GM19397 (cell line): Measurements from ENCODE around the gene MAX.
"Not testable (repeated sequence)": the region's sequence is repeated elsewhere in the genome, so short reads cannot be mapped to it uniquely, and the experiment has no call there.

Experiments
- ATAC-seq: cut with Tn5 transposase; IDR thresholded peaks from one replicate; pipeline ENCODE4 v1.9.1; 2021; ENCODE audit warnings: mild to moderate bottlenecking, moderate library complexity; ENCODE audit not compliant: unreplicated experiment

MAX gene

DNA sequence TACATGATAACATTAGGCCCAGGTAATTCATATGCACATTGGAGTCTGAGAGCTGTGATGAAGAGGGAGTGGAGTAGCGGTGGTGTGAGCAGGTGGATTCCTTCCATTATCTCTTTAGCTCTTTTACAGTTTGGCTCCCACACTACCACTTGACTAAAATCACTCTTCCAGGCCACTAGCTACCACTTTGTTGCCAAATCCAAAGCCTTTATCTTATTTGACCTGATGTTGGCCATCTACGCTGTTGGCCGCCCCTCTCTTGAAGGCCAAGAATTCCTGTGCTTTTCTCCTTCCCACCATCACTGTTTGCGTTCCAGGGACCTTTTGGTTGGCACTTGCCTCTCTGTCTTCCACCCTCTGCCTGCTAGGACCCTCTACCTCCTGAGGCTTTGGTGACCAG lies 4.0 kb upstream of the MAX start:
- no peak for ATAC-seq

DNA sequence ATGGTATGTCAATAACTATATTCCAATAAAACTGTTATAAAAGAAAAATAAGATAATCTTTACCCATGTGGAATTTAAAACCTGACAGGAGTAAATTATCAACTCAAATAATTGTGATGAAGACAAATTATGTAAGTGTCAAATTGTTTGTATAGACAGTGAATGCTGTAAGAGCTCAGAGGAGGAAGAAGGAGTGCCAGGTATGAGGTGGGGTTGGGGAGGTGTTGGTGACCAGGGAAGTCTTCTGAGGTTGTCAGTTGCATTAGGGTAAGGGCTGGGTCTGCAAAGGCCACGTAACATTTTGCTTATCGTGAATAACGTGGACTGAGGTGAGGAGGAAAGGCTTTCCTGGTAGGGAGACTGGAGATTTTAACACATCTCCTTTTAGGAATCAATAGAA lies 2.5 kb upstream of the MAX start:
- no peak for ATAC-seq

DNA sequence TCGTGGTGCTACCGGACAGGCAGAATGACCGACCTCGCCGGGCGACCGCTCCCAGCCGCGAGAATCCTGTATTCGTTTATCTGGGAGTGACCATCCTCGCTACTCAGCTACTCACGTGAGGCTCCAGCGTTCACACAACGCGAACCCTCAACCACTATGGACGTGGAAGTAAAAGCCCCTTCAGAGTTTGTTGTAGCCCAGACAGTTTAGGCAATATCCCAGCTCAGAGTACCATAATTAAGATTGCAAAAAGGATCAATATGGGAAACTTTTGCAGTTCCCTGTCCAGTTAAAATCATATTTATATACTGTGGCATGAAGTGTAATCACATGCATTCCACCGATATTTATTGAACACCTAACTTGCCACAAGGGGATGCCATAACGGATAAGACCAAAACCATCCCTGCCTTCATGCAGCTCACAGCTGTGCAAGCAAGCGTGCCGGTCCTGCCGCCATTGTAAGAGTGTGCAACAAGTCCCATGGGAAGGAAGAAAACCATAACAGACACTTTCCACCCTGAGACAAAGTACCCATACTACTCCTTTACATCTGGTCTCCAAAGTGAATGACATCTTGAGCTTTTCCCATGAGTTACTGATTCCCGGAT lies 938 bp upstream of the MAX start:
- ATAC-seq, result no peak

DNA sequence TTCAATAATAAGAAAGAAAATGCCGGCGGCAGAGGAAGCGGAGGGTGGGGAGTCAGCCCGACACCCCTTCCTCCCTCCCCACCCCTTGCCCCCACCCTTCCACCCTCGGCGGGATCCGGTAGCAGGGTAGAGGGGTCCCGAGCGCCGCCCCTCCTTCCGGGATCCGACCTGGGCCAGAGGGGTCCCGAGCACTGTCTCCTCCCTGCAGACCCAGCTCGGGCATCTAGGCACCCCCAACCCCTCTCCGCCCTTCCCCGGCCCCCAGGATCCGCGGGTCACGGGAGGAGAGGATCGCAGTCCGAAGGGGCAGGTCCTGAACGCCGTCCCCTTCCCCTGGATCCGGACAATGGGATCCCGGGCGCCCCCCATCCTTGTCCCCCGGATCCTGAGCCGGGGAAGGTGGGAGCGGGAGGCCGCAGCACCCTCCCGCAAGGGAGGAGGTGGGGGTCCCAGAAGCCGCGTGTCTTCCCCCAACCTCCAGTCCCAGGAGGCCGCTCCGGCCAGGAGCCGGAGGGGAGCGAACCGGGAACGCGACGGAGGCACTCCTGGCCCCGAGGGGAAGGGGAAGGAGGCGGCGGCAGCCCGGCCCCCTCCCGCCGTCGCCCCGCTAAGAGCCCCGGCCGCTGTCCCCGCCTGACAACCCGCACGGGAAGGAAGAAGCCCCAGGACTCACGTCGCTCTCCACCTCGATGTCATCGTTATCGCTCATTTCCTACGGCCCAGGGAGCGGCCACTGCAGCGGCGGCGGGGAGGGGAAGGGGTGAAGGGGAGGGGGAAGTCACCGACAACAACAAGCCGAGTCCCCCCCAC lies 481 bp downstream of the MAX start:
- ATAC-seq, result no peak

DNA sequence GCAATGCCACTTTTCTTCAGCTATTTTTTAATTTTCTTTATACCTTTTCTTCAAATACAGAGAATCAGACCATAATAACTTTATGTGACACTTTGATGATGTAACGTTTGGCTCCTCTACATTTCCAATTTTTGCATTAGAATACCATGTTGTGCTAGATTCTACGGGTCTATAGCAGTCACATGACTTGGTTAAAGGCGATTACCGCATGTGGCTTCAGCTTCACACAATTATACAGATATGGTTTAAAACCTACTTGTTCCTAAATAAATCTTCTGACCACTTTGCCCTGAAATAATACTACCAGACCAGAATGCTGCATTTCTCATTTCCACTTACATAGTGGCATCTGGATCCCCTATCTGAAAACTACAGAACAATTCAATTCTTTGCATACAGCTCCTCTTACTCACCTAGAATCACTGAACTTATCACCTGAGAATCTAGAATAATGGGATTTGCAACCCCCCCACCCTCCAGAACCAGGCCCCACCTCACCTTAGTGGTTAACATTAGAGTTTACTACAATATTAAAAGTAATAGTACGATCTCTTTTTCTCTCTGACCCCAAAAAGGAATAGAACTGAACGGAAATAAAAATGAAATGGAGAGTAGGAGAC lies 1.3 kb downstream of the MAX start:
- ATAC-seq, result no peak

DNA sequence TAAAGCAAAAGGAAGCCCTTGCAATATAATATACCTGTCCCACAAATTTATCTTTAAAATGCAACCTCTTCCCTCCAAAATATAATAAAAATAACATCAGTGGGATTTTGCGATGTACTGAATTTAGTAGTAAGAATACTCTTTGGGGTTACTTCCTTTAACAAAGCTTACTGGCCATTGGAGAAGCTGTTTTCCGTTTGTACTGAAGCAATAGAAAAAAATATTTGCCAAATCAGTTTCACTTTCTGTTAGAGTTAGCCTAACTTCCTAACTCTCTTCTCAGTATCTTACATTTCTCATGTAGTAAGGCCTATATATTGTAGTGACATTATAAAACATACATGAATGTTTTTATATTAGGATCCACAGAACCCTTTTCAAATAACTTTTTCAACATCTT lies 3.7 kb downstream of the MAX start:
- ATAC-seq, result no peak

DNA sequence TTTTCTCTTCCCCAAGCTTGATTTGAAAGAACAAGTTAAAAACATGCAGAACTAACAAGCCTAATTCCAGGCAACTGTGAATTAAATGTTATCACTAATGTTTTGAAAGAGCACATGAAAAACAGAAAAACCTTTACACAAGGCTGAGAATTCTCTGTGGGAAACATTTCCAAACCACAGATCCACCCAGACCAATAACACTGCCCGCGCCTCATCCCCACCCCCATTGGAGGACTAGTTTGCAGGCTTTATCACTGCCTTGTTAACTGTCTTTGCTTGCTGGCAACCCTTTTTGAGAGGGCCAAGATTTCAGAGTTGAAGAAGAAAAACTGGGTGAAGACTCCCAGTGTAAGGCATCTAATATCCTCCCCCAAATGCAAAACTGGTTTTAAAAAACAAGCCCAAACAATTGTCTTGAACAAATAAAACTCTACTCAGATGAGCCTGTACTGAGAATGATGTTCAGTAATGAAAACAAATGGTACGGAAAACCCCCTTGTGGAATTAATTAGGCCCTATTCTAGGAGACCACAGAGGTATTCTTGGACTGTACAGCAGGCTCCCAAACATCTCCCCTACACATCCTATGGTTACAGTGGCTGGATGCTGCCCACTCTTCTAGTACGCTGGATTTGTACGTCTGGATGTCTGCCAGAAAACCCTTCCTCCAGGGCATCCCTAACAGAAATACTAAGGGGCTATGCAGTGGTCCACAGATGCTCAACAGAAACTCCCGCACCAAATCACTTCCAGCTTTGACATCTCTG lies 5.8 kb downstream of the MAX start:
- no peak for ATAC-seq

DNA sequence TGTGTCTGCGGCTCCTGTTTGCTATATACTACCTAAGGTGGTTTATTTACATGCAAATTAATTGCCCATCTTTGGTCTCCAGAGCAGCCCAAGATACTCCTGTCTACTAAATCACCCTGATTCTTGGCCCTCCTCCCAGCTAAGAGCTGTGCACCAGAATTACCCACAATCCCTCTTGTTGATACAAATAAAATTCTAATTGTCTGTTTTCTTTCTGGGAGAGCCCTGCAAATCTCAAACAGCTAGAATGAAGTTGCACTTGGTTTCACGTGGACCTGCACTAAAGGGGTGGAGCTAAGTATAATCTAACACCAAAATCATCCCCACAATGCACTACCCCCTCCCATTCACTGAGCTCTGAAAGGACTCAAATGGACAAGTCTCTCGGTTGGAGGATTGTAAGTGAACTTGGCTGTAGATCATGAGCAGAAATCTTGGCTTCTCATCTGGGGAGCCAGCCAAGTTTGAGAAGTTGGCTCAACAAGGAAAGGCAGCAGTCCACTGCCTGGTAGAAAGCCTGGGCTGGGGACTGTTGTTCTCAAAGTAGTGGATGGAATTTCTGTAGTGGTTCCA lies 6.6 kb downstream of the MAX start:
- ATAC-seq, result no peak

DNA sequence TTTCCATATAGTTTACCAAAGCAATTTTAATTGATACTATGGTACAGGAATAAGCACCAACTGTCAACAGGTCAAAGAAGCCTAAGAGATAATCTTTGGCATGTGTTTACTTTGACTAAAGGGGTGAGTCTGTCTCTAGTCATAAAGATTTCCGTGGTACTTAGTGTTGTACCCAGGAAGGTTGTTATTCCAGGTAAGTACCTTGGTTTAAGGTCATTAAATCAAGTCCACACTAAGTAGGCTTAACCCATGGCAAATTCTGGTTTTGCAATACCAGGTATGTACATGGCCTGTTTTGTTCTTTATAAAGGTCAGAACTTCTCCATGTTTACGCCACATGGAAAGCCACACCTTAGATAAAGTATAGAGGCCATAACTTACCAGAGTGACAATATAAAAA lies 10.0 kb downstream of the MAX start:
- no peak for ATAC-seq

DNA sequence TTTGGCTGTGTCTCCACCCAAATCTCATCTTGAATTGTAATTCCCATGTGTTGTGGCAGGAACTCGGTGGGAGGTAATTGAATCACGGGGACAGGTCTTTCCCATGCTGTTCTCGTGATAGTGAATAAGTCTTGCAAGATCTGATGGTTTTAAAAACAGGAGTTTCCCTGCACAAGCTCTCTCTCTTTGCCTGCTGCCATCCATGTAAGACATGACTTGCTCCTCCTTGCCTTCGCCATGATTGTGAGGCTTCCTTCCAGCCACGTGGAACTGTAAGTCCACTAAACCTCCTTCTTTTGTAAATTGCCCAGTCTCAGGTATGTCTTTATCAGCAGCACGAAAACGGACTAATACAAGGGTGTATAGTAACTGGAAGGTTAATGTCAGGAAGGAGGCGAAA lies 14.5 kb downstream of the MAX start:
- ATAC-seq, result not testable (repeated sequence)

DNA sequence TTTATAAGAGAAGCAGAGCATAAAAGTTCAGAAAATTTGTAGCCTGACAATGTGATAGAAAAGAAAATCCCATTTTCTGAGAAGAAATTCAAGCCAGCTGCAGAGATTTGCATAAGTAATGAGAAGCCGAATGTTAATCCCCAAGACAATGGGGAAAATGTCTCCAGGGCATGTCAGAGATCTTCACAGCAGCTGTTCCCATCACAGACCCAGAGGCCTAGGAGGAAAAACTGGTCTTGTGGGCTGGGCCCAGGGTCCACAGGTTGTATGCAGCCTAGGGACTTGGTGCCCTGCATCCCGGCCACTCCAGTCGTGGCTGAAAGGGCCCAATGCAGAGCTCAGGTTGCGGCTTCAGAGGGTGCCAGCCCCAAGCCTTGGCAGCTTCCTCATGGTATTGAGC lies 15.6 kb downstream of the MAX start:
- ATAC-seq, result not testable (repeated sequence)

DNA sequence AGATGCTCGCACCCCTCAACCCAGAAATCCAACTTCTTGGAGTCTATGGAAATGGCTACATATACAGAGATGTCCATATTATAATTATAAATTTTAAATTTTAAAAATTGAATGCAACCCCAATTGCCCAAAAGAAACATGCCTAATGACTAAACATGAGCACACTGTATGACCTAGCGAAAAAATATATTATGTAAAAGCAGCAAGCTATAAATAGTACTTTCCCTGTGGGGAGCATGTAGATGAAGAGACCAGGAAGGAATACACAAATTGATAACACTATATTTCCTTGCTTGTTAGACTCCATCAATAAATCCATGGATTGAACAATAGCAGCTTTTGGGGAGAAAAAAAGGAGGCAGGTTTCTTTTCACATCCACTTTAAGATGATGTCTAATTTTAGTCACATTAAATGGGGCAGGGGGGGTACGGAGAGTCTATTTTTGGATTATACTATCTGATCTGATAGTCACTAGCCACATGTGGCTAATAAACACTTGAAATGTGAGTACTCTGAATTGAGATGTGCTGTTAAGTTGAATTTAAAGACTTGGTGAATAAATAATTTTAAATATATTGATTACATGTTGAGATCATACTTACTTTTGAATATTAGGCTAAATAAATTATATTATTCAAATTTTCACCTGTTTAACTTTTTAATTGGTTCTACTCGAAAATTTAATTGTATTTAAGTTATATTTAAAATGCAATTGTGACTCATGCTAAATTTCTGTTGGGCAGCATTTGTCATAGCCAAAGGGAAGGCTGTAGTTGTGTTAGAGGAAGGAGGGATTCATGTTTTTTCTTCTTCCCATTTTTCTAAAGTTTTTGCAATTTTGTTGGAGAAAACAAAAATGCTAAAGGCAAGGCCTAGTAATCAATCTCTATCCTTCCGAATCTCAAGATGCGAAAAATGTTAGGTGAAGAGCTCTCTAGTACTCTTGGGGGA lies 17.5 kb downstream of the MAX start:
- ATAC-seq, result no peak

DNA sequence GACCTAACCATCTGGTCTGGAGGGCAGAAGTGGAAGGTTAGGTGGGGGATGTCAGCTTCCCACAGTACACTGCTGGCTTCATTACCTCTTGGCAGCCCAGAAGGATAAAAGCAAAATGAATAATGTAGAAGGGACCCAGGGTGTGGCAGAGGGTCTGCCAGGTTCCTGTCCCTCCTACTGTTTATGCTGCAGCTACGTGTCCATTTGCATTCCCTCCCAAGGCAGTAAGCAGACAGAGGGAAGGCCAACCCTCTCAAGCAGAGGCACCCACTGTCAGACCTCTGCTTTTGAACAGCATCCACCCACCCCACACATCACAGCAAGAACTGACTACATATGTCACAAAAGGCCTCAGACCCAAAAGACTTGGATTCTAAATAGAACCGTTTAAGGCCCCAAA lies 19.4 kb downstream of the MAX start:
- no peak for ATAC-seq

DNA sequence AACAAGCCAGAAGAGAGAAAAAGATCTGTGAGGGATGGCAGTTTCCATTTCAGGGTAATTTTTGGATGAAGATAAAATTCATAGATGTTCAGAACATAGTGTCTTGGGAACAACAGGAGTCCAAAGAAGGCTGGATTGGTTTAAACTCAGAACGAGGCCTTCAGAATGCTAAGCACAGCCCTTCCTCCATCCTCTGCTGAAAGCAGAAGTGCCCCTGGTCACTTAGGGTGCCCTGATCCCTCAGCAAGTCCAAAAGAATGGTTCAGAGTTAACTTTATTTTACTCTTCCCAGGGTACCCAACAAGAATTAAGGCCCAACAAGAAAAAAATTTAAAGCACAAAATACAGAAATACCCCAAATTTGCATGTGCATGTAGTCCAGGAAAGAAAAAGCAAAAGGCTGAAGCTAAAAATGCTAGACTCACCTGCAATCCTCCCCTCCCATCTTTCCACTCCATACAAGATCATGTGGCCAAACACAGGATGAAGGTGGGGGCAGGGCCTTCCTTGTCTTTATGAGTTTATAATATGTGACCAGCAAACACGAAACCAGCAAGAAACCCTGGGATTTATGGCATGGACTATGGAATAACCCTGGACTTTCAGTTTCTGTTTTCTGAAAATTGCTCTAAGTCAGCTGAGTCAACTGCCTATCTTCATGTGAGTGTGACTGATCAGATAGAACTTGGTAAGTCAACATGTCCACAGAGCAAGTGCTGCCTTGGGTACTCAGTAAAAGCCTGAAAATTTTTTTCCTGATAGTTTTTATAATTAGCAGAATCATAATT lies 21.2 kb downstream of the MAX start:
- no peak for ATAC-seq

DNA sequence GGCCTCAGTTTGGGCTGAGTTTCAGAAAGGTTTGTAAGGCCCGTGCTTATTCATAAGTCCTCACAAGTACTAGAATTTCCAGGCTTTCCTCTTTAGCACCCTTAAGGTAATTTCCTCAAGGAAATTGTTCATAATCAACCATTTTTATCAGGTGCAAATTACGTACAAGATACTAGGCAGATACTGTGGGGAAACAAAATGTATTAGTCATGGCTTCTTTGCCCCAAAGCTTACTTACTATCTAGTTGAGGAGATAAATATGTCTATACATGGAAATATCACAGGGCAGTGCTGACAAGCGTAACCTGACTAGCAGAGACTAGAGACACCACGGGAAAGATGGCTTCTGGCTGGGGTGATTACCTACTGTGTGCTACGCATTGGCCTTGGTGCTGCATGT lies 22.5 kb downstream of the MAX start:
- no peak for ATAC-seq

DNA sequence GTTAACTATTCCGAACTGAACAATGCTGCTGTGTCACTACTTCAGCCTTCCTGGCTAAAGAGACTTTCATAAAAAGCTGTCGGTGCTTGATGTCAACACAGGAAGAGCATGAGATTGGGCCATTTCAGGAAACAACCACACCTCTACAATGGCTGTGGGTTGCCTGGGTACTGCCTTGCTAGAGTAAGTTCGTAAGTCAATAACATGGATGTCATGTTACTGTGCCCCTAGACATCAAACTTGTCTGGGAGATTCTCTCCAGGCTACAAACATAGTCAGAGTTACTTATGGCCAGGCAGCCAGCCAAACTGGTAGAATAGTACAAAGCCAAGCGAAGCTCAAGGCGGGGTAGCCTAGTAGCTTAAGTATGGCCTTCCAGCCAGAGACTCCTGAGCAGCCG lies 23.1 kb downstream of the MAX start:
- ATAC-seq, result no peak

DNA sequence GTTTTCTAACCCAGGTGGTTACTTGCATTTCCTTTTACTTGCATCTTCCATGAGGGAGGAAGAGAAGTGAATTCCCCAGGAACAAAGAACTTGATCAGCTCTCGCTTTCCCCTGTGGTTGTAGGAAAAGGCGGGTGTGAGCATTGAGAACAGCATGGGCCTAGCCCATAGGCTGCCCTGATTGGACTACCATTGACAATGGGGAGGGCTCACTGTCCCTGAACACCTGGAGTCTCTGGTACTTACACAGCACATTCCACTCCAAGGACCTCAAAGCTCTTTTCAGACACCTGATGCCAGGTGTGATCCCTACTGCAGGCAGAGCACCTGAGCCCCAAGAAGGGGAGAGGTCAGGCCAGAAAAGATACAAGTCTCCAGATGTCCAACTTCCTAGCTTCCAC lies 25.0 kb downstream of the MAX start:
- no peak for ATAC-seq

DNA sequence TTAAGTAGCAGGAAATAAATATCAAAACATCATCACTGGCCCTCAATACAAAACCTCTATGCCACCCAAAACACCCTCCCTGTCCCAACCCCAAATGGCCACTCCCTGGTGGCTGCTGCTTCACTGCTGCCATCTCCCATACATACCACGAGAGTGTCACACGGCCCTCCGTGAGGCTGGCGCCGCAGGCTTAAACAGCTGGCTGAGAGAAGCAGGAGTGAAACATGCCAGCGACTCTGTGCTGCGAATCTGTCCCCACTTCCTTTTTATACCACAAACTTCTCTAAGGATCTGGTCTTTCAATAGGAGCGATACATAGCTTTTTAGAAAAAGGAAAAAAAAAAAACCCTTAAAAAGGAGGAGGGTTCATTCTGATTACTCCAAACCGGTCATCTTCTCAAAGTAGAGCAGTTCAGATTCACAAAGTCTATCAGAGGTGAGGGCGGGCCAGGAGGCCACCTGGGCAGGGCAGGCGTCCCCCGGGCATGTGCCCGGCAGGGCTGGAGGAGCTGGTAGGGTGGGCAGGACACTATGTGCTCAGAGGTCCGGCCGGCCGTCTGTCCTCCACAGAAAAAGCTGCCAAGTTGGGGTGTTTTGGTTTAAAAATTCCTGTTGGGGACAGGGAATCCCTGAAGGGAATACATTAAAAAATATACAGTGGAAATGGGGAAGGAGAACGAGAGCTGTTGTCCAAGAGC lies 26.5 kb downstream of the MAX start:
- ATAC-seq, result no peak
